Testis (tissue), 3 donors: ENCODE data around the gene MEGF10. TPM values are rescaled to one million over a fixed set of nuclear protein-coding genes. Genes with fewer than 3 reads are reported as not detected.
A peak's percentile ranks its signal among the peaks of the same experiment; 100 is the strongest.

Source experiments
- DNase-seq: peaks from one replicate; pipeline ENCODE4 v3.0.0-alpha.2; 2019
- H3K27ac ChIP-seq, 2 donors: fragments of 200-600 bp; sonication (generic); one replicate each; pipeline ENCODE4 v1.5.1; 2019
- H3K27me3 ChIP-seq: fragments of 200-600 bp; sonication (generic); one replicate; pipeline ENCODE4 v1.5.1; 2019
- H3K36me3 ChIP-seq: fragments of 200-600 bp; sonication (generic); one replicate; pipeline ENCODE4 v1.5.1; 2017; ENCODE audit warnings: low read depth; ENCODE audit errors: missing control alignments
- H3K4me1 ChIP-seq: fragments of 200-600 bp; sonication (generic); one replicate; pipeline ENCODE4 v1.5.1; 2019
- H3K4me3 ChIP-seq, 2 donors: fragments of 200-600 bp; sonication (generic); one replicate each; pipeline ENCODE4 v1.5.1; 2017 to 2019
- H3K9me3 ChIP-seq: fragments of 200-600 bp; sonication (generic); one replicate; pipeline ENCODE4 v1.5.1; 2017
- POLR2A ChIP-seq: fragments of 450-650 bp; IDR thresholded peaks from one replicate; pipeline ENCODE4 v1.6.1; 2017; ENCODE audit warnings: antibody characterized with exemption, mild to moderate bottlenecking, moderate library complexity
- WGBS, 2 donors: methylation state at CpG; one replicate each; pipeline ENCODE4 v1.1.5; 2018; 5-methylcytosine and 5-hydroxymethylcytosine counted together
- intact Hi-C: fragments of 100-400 bp; cut with DNase I; formaldehyde crosslinking; loops from one replicate; pipeline ENCODE4 v1.15.1; 2023; ENCODE audit warnings: low total_unique reads
- polyA plus RNA-seq: library from polyadenylated mRNA; stranded (reverse); fragments of 350-450 nt; fragmentation: Illumina TruSeq; extraction: RNeasy Lipid Tissue Mini Kit (QIAGEN cat#74804); gene quantifications from one replicate; pipeline ENCODE4 v1.2.3, GENCODE V29; 2014; ENCODE audit warnings: low read depth, low replicate concordance; ENCODE audit not compliant: insufficient read depth
- total RNA-seq, 2 donors: library from RNA; depleted of rRNA; stranded (reverse); fragments of >200 nt; gene quantifications; one replicate each; pipeline ENCODE4 v1.2.3, GENCODE V29; 2016
- TF ChIP-seq, protein P1 (sequence below), 3 experiments: fragments of 450-650 bp in 2 of 3; fragments of 200-600 bp in 1 of 3; sonication (generic) in 1 of 3; IDR thresholded peaks; one replicate each; pipeline ENCODE4 v1.5.1; 2016 to 2019; ENCODE audit warnings: antibody characterized with exemption in 3 of 3, mild to moderate bottlenecking in 2 of 3, moderate library complexity in 1 of 3

Gene MEGF10
- total and polyA plus RNA-seq, 3 donors from 2014 or later = 2.4 to 5.1 (median 4.6) TPM

DNA sequence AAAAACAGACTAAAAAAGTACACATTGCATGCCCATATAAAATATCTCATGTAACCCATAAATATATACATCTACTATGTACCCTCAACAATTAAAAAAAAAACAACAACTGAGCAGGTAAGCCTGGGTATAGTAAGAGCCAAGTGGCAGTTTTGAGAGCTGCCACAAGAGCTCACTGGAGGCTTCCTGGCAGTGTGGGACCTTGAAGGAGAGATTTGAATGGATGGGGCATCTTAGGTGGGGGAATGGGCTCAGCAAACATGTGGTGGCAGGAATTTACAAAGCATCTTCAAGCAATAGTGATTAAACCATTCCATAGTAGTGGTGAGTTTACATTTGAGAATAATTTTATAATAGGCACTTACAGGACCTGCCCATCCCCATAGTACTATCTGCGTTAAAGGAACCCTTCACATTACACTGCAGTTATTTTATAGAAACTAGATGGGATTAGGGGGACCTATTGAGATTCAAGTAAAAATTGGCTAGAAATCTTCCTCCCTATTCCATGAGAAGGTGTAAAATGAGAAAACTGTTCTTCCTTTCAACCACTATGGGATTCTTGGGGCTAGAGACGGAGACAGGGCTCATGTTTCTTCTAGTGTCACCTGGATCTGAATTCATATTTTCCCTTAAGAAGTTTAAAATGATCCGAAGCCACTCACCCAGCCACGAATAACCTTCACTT is 6.9 kb downstream of the MEGF10 start:
- Histone ChIP-seq H3K4me1 (peaks cover 3% of the 10 kb centered on the region), H3K27ac (no peak overlapping the region), H3K36me3 (no peaks in the 10 kb centered on the region), H3K4me3 (no peak overlapping the region), H3K9me3 (no peaks in the 10 kb centered on the region), H3K27me3 (no peaks in the 10 kb centered on the region)
- TF ChIP-seq, protein P1, sequence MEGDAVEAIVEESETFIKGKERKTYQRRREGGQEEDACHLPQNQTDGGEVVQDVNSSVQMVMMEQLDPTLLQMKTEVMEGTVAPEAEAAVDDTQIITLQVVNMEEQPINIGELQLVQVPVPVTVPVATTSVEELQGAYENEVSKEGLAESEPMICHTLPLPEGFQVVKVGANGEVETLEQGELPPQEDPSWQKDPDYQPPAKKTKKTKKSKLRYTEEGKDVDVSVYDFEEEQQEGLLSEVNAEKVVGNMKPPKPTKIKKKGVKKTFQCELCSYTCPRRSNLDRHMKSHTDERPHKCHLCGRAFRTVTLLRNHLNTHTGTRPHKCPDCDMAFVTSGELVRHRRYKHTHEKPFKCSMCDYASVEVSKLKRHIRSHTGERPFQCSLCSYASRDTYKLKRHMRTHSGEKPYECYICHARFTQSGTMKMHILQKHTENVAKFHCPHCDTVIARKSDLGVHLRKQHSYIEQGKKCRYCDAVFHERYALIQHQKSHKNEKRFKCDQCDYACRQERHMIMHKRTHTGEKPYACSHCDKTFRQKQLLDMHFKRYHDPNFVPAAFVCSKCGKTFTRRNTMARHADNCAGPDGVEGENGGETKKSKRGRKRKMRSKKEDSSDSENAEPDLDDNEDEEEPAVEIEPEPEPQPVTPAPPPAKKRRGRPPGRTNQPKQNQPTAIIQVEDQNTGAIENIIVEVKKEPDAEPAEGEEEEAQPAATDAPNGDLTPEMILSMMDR (IDR thresholded peaks at IDR 0.05) = no peak
- no peak for TF ChIP-seq POLR2A
- intact Hi-C loops = no loop called here
- 78 to 86% methylated on average over 4 of the region's 4 CpGs for WGBS, 2 donors
- no peak for DNase-seq

DNA sequence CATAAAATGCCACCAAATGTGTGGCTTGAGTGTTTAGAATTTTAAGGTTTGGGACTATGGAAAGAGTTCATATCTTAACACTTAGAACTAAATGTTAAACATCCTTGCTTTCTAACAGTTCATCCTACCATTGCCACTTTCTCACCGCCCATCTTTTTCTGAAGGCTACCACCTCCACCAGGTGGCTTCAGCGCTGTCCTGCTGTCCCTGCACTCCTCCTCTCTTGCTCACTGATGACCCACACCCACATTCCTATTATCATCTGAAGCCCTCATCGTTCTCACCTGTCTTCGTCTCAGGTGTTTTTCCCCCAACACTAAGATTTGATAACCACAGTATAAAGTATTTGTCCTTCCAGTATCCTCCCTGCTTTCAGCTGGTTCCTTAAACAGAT is 7.4 kb downstream of the MEGF10 start:
- TF ChIP-seq POLR2A = no peak
- TF ChIP-seq, protein P1 (IDR thresholded peaks at IDR 0.05) = no peak
- H3K27ac ChIP-seq = no peak overlapping the region
- DNase-seq = no peak
- no peak overlapping the region for H3K4me3 ChIP-seq
- no peaks in the 10 kb centered on the region for H3K27me3 ChIP-seq
- H3K9me3 ChIP-seq = no peaks in the 10 kb centered on the region
- H3K4me1 ChIP-seq = peaks cover 3% of the 10 kb centered on the region
- no peaks in the 10 kb centered on the region for H3K36me3 ChIP-seq
- intact Hi-C loops = no loop called here
- 88 to 89% methylated on average over 4 of the region's 4 CpGs for WGBS, 2 donors

DNA sequence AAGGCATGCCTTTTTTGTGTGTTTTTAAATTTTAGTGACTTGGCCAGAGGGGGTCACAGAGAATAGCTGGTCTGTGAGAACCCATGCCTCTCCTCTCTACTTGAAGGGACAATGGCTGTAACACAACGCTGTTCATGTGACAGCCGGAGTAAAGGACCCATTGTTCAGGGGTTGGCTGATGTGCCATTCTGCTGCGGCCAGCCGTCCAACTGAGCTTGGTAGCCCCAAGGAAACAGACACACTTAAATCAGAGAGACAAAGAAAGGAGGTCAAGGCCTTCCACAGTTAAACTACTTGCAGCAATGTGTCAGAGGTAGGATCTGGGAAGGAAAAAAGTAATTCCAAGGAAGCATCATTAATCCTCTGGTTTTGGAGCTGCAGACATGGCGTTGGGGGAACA is 8.1 kb downstream of the MEGF10 start:
- Histone ChIP-seq H3K36me3 (no peaks in the 10 kb centered on the region), H3K4me1 (peaks cover 3% of the 10 kb centered on the region), H3K27me3 (no peaks in the 10 kb centered on the region), H3K9me3 (no peaks in the 10 kb centered on the region), H3K27ac (peak overlapping the region in 1 of 2 donors; percentile 15), H3K4me3 (no peak overlapping the region)
- WGBS, 2 donors = 68 to 79% methylated on average over 4 to 5 of the region's 5 CpGs
- intact Hi-C loops = no loop called here
- TF ChIP-seq, protein P1 (IDR thresholded peaks at IDR 0.05) = no peak
- no peak for TF ChIP-seq POLR2A
- peak; percentile 53 for DNase-seq

DNA sequence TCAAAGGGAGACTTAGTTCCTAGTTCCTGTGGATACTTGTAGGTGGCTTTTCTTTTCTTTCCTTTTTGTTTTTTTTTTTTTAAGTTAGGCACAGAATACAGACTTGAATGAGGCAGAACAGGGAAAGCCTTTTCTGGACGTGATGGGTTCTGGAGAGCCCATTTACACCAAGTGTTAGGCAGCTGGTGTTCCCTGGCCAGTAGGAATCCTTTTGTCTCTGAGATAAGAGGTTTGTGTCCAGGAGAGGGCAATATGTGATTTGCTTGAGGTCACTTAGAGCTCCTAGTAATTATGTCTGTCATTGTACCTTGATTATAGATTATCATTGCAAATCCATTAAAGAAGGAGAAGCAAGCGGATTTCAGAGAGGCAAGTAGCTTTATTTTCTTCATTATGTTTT is 9.1 kb downstream of the MEGF10 start:
- 49 to 62% methylated on average over 2 of the region's 2 CpGs for WGBS, 2 donors
- peaks cover 3% of the 10 kb centered on the region for H3K4me1 ChIP-seq
- peak overlapping the region in 1 of 2 donors; percentile 15 for H3K27ac ChIP-seq
- no peaks in the 10 kb centered on the region for H3K9me3 ChIP-seq
- no peaks in the 10 kb centered on the region for H3K36me3 ChIP-seq
- no peak overlapping the region for H3K4me3 ChIP-seq
- H3K27me3 ChIP-seq = no peaks in the 10 kb centered on the region
- TF ChIP-seq POLR2A = no peak
- TF ChIP-seq, protein P1 (IDR thresholded peaks at IDR 0.05) = no peak
- intact Hi-C loops = no loop called here
- no peak for DNase-seq

DNA sequence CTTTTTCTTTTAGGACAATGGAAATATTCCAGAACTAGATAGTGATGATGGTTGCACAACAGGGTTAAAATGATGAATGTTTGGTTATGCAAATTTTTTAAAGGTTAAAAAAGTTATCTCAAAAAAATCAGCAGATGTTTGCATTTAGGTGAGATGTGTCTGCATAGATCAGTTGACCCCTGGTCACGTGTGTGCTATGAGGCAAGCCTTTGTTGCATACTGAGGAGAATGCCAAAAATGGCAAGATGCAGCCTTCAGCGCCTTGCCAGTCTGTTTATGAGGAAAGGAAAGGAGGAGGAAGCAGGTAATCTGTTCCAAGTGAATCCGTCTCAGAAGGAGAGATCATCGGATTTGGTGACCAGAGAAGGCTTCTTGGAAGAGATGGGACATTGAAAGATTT is 11.9 kb downstream of the MEGF10 start:
- Histone ChIP-seq H3K27ac (no peak overlapping the region), H3K4me1 (peaks cover 3% of the 10 kb centered on the region), H3K9me3 (no peaks in the 10 kb centered on the region), H3K4me3 (no peak overlapping the region), H3K36me3 (no peaks in the 10 kb centered on the region), H3K27me3 (no peaks in the 10 kb centered on the region)
- no peak for TF ChIP-seq POLR2A
- TF ChIP-seq, protein P1 (IDR thresholded peaks at IDR 0.05) = no peak
- intact Hi-C loops = no loop called here
- no peak for DNase-seq
- WGBS, 2 donors = 90 to 95% methylated on average over 4 of the region's 4 CpGs
